Left ventricle myocardium inferior (tissue), 1 donor: ENCODE measurements around the gene PIK3R2. TPM values are rescaled to one million over a fixed set of nuclear protein-coding genes. Genes with fewer than 3 reads are reported as not detected.

Experiments used
- DNase-seq: peaks from one replicate; pipeline ENCODE4 v3.0.0-alpha.2; 2020
- H3K27ac ChIP-seq: fragments of 200-600 bp; replicated peaks from 2 replicates; pipeline ENCODE4 v1.8.0; 2021
- H3K27me3 ChIP-seq: fragments of 200-600 bp; 2 replicates; pipeline ENCODE4 v1.8.0; 2021; ENCODE audit warnings: low read depth
- H3K36me3 ChIP-seq: fragments of 200-600 bp; 2 replicates; pipeline ENCODE4 v1.8.0; 2021
- H3K4me1 ChIP-seq: fragments of 200-600 bp; 2 replicates; pipeline ENCODE4 v1.8.0; 2021
- H3K4me3 ChIP-seq: fragments of 200-600 bp; 2 replicates; pipeline ENCODE4 v1.8.0; 2021; ENCODE audit warnings: mild to moderate bottlenecking, moderate library complexity
- H3K9me3 ChIP-seq: fragments of 200-600 bp; replicated peaks from 2 replicates; pipeline ENCODE4 v1.8.0; 2021
- intact Hi-C: fragments of 100-400 bp; cut with micrococcal nuclease; formaldehyde crosslinking; loops from one replicate; pipeline ENCODE4 v1.11.0; 2022
- total RNA-seq: library from RNA; stranded (reverse); fragmentation: NEBNext Ultra II Directional; extraction: Animal tissue kit (Norgen Biotek cat#: 25700); gene quantifications from one replicate; pipeline ENCODE4 v1.2.1, GENCODE V29; 2021
- TF ChIP-seq, protein P1 (sequence below): fragments of 200-600 bp; IDR thresholded peaks from 2 replicates; pipeline ENCODE4 v1.8.0; 2021; ENCODE audit warnings: antibody characterized with exemption, mild to moderate bottlenecking, borderline replicate concordance
- donor health status: DM: no; HTN: yes; CAD: no; lungs with severe emphysema.

Gene PIK3R2
- total RNA-seq, 1 donor from 2014 or later: 28.0 TPM

DNA sequence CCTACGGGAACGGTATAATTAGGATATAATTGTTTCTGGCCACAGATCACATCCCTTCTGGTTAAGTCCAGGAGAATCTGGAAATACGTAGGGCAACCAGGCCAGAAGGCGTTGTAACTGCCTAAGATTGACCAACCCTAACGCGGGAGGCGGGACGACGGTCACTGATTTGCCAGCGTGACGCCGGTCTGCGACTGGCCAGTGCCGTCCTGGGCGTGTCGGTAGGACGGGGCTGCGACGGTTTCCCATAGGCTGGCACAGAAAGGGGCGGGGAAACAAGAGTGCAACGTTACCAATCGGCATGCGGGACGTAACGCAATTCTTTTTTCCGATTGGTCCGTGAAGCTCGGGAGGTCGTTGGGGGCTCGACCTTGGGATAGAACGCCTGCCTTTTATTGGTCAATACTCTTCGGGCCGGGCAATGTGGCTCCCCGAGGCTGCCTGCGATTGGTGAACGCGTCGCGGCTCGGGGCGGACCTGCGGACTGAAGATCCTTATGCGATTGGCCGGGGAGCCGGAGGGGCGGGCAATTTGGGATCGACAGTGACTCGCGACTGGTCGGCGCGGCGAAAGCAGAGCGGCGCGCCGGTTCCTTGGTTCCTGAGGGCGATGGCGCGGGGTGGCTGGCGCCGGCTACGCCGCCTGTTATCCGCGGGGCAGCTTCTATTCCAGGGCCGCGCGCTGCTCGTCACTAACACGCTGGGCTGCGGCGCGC, 39.9 kb downstream of the PIK3R2 start, which contains the start of gene MPV17L2:
Gene MPV17L2, plus strand, starts transcription at position 546 of the 715 bp plus-strand sequence. Its CDS starts 64 bp downstream, at position 610.
- TF ChIP-seq, protein P1, sequence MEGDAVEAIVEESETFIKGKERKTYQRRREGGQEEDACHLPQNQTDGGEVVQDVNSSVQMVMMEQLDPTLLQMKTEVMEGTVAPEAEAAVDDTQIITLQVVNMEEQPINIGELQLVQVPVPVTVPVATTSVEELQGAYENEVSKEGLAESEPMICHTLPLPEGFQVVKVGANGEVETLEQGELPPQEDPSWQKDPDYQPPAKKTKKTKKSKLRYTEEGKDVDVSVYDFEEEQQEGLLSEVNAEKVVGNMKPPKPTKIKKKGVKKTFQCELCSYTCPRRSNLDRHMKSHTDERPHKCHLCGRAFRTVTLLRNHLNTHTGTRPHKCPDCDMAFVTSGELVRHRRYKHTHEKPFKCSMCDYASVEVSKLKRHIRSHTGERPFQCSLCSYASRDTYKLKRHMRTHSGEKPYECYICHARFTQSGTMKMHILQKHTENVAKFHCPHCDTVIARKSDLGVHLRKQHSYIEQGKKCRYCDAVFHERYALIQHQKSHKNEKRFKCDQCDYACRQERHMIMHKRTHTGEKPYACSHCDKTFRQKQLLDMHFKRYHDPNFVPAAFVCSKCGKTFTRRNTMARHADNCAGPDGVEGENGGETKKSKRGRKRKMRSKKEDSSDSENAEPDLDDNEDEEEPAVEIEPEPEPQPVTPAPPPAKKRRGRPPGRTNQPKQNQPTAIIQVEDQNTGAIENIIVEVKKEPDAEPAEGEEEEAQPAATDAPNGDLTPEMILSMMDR: no peak
- intact Hi-C loops: no loop called here
- DNase-seq: peak; percentile 100
- Histone ChIP-seq H3K36me3 (peaks cover 19% of the 10 kb centered on the region), H3K4me3 (peak within 1 kb of the TSS; percentile 87), H3K27ac (peak within 1 kb of the TSS; percentile 97), H3K27me3 (no peaks in the 10 kb centered on the region), H3K4me1 (peaks cover 29% of the 10 kb centered on the region), H3K9me3 (no peaks in the 10 kb centered on the region)

DNA sequence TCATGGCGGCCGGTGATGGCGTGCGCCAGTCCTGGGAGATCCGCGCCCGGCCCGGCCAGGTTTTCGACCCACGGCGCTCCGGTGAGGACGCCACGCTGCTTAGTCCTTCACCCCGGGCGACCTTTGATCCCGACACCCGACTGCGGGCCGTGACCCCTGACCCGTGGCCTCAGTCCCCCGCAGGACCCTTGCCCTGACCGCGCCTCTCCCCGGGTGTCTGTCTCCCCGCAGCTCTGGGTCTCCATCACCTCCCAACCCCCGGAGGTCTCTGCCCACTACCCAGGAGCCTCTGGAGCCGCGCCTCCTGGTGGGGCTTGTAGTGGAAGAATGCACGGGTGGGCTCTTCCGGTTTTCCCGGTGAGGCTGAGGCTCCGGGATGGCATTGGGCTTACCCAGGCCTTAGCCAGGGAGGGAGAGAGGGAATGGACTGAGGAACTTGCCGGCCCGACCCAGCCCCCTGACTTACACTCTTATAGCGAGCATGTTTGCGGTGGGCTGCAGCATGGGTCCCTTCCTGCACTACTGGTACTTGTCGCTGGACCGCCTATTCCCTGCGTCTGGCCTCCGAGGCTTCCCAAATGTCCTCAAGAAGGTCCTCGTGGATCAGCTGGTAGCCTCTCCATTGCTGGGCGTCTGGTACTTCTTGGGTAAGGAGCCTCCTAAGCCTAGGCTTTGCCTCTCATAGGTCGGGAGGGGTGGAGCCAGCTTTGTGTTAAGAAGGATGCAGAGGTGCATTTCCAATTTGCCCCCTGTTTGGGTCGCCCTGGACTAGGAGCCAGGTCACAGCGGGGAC, 40.6 kb downstream of the PIK3R2 start:
- H3K4me3 ChIP-seq: peak overlapping the region; percentile 87
- TF ChIP-seq, protein P1: no peak
- H3K4me1 ChIP-seq: peaks cover 29% of the 10 kb centered on the region
- H3K9me3 ChIP-seq: no peaks in the 10 kb centered on the region
- H3K27ac ChIP-seq: peak overlapping the region; percentile 88
- peaks cover 27% of the 10 kb centered on the region for H3K36me3 ChIP-seq
- DNase-seq: no peak
- intact Hi-C loops: no loop called here
- no peaks in the 10 kb centered on the region for H3K27me3 ChIP-seq

DNA sequence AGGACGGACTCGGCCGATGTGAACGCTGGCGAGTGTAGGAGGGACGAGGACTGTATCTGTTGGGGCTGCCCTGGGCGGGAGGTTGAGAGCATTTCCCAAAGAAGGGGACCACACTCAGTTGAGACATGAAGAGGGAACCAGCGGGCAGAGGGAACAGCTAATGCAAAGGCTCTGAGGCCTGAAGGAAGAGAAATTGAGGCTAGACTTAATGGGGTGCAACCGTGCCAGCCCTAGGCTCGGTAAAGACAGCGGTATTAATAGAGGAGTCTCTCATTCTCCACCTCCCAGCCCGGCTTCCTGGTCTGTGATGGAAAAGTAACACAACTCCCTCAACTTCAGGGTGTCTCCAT, 41.2 kb downstream of the PIK3R2 start:
- H3K36me3 ChIP-seq: peaks cover 32% of the 10 kb centered on the region
- intact Hi-C loops: no loop called here
- H3K27me3 ChIP-seq: no peaks in the 10 kb centered on the region
- H3K27ac ChIP-seq: peak overlapping the region; percentile 88
- DNase-seq: no peak
- H3K4me3 ChIP-seq: peak overlapping the region; percentile 87
- no peaks in the 10 kb centered on the region for H3K9me3 ChIP-seq
- peaks cover 29% of the 10 kb centered on the region for H3K4me1 ChIP-seq
- TF ChIP-seq, protein P1: no peak

DNA sequence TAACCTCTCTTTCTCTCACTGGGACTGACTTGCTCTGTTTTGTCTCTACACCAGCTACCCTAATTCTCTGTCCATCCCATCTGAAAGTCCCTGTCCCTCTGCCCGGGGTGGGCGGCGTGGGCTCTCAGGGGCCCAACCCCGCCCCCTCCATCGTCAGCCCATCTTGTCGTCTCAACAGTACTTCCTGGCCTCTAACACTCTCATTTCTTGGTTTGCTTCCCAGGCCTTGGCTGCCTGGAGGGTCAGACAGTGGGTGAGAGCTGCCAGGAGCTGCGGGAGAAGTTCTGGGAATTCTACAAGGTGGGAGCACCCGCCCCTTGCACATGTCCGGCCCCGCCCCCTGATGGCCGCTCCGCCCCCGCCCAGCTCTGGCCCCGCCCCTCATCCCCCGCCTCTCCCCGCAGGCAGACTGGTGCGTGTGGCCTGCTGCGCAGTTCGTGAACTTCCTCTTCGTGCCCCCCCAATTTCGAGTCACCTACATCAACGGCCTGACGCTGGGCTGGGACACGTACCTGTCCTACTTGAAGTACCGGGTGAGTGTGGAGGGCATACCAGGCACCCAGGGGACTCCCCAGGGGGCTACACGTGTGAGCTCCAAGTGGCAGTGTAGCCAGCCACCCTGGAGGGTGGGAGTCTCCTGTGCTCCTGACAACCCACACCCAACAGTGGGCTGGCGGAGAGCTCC, 41.7 kb downstream of the PIK3R2 start:
- peak overlapping the region; percentile 87 for H3K4me3 ChIP-seq
- intact Hi-C loops: no loop called here
- DNase-seq: no peak
- H3K27ac ChIP-seq: no peak overlapping the region
- peaks cover 29% of the 10 kb centered on the region for H3K4me1 ChIP-seq
- TF ChIP-seq, protein P1: no peak
- H3K27me3 ChIP-seq: no peaks in the 10 kb centered on the region
- no peaks in the 10 kb centered on the region for H3K9me3 ChIP-seq
- peaks cover 38% of the 10 kb centered on the region for H3K36me3 ChIP-seq

DNA sequence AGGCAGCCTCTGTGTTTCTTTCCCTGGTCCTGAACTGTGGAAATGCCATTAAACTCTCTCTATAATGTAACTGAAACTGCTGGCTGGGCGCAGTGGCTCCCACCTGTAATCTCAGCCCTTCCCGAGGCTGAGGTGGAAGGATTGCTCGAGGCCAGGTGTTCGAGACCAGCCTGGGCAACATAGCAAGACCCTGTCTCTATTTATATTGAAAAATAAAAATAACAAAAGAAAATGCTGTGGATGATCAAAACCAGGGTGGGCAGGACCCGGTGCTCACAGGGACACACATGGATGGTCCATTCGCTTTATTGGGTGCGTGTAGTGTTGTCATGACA, 43.5 kb downstream of the PIK3R2 start:
- H3K4me1 ChIP-seq: peaks cover 29% of the 10 kb centered on the region
- TF ChIP-seq, protein P1: no peak
- no peak for DNase-seq
- intact Hi-C loops: no loop called here
- no peak overlapping the region for H3K27ac ChIP-seq
- no peak overlapping the region for H3K4me3 ChIP-seq
- no peaks in the 10 kb centered on the region for H3K9me3 ChIP-seq
- H3K36me3 ChIP-seq: peaks cover 47% of the 10 kb centered on the region
- no peaks in the 10 kb centered on the region for H3K27me3 ChIP-seq
